ENCODE data around the gene UNC5C. TPM values are rescaled to one million over a fixed set of nuclear protein-coding genes. Genes with fewer than 3 reads are reported as not detected.

Gene UNC5C
- total and polyA plus RNA-seq, 2 of the 4 experiments (the other 2 are of a cell fraction): under 0.01 TPM

DNA sequence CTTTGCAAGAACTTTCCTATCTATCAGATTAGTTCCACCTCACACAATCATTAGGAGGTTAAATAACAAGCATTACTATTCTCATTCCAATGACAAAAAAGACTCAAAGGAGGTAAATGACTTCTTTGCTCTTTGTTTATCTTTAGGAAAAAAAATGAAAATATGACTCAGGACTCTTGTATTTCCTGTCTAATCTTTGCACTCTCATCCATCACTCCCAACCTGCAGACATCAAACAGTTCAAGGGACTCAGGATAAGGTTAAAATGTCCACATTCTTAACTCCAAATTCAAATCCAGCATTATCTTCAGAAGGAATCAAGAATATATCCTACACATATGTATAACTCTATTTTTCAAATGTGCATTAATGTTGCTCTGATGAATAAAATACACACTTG is 139.6 kb downstream of the UNC5C start:
- no peak overlapping the region for H3K56ac ChIP-seq (ENCODE audit: extremely low read depth, insufficient read depth, low read length)
- no peaks in the 10 kb centered on the region for H3K4me1 ChIP-seq (ENCODE audit: control insufficient read depth, insufficient read depth, low read length)
- in situ Hi-C loops (cut with MboI; ENCODE audit: low sequenced_read_pairs) (no loop called here), dilution Hi-C loops (cut with HindIII; ENCODE audit: low sequenced_read_pairs, unreplicated experiment) (no loop called here), intact Hi-C loops (cut with micrococcal nuclease) (no loop called here)
- no peak overlapping the region for H3K4ac ChIP-seq (ENCODE audit: low read depth, low read length)
- no peak overlapping the region for H2BK15ac ChIP-seq (ENCODE audit: low read depth, low read length)
- H4K5ac ChIP-seq (ENCODE audit: low read depth, low read length): no peak overlapping the region
- BruUV-seq (replicated peaks): no TSS peak
- H2AK9ac ChIP-seq (replicated peaks; ENCODE audit: low read depth, low read length, poor library complexity): no peak overlapping the region
- H3K18ac ChIP-seq (ENCODE audit: low read depth, low read length): no peak overlapping the region
- H2BK20ac ChIP-seq (ENCODE audit: low read depth, low read length): no peak overlapping the region
- H2BK120ac ChIP-seq (ENCODE audit: low read depth, low read length): no peak overlapping the region
- H3K4me3 ChIP-seq (ENCODE audit: insufficient read depth, low read depth, low read length): no peak overlapping the region
- no peak overlapping the region for H4K8ac ChIP-seq (ENCODE audit: low read depth in 2 of 2, low read length in 2 of 2)
- no peaks in the 10 kb centered on the region for H3K27me3 ChIP-seq (ENCODE audit: control insufficient read depth, insufficient read depth, low read length)
- H2AK5ac ChIP-seq (ENCODE audit: low read depth, low read length): no peak overlapping the region
- H4K91ac ChIP-seq (ENCODE audit: insufficient read depth, low read depth, low read length): no peak overlapping the region
- H3K9ac ChIP-seq (ENCODE audit: low read depth, low read length): no peak overlapping the region
- ATAC-seq (ENCODE audit: low read depth) (peak; percentile 37), DNase-seq (peak; percentile 18)
- H3K9me1 ChIP-seq (ENCODE audit: insufficient read depth, low read length): peaks cover 4% of the 10 kb centered on the region; the same call in 1 of the 2 replicates
- no peaks in the 10 kb centered on the region for H4K20me1 ChIP-seq (ENCODE audit: insufficient read depth, low read length)
- H3K14ac ChIP-seq (replicated peaks; ENCODE audit: low read depth, low read length): no peak overlapping the region
- ChIA-PET CTCF (no interaction called here), POLR2A (ENCODE audit: unreplicated experiment) (no interaction called here)
- no peak overlapping the region for H2AFZ ChIP-seq (replicated peaks; ENCODE audit: low read length, poor library complexity)
- no peak overlapping the region for H3K27ac ChIP-seq (ENCODE audit: insufficient read depth, low read length)
- H3K79me1 ChIP-seq (ENCODE audit: low read depth in 1 of 2, low read length in 2 of 2): no peaks in the 10 kb centered on the region
- TF ChIP-seq BHLHE40 (IDR thresholded peaks at IDR 0.05; ENCODE audit: low read depth, low read length) (no peak), RAD21 (IDR thresholded peaks at IDR 0.05; ENCODE audit: low read length) (no peak), RFX5 (IDR thresholded peaks at IDR 0.05; ENCODE audit: low read depth, low read length) (no peak), RCOR1 (IDR thresholded peaks at IDR 0.05; ENCODE audit: insufficient replicate concordance, low read length) (no peak), CHD1 (IDR thresholded peaks at IDR 0.05; ENCODE audit: low read depth, low read length) (no peak), MAFK (IDR thresholded peaks at IDR 0.05; ENCODE audit: low read depth, low read length) (no peak), POLR2A (IDR thresholded peaks at IDR 0.05; ENCODE audit: low read depth, low read length) (no peak)
- TF ChIP-seq, protein P1, sequence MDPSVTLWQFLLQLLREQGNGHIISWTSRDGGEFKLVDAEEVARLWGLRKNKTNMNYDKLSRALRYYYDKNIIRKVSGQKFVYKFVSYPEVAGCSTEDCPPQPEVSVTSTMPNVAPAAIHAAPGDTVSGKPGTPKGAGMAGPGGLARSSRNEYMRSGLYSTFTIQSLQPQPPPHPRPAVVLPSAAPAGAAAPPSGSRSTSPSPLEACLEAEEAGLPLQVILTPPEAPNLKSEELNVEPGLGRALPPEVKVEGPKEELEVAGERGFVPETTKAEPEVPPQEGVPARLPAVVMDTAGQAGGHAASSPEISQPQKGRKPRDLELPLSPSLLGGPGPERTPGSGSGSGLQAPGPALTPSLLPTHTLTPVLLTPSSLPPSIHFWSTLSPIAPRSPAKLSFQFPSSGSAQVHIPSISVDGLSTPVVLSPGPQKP (IDR thresholded peaks at IDR 0.05; ENCODE audit: borderline replicate concordance, low read depth, low read length): no peak
- H3K23ac ChIP-seq (ENCODE audit: low read depth, low read length): no peak overlapping the region
- no peaks in the 10 kb centered on the region for H3K9me3 ChIP-seq (ENCODE audit: control insufficient read depth, insufficient read depth, low read length)
- H2BK5ac ChIP-seq (ENCODE audit: low read depth, low read length, poor library complexity, severe bottlenecking): no peak overlapping the region
- H3K36me3 ChIP-seq (ENCODE audit: control insufficient read depth, insufficient read depth, low read length): no peaks in the 10 kb centered on the region
- H3K4me2 ChIP-seq (ENCODE audit: low read depth, low read length): no peak overlapping the region
